WTC11 (cell line): ENCODE measurements around the gene NUP62.

Source experiments
- ARID4B ChIP-seq: sonication (generic); formaldehyde crosslinking; IDR thresholded peaks from 2 replicates; pipeline ENCODE4 v1.8.0; 2023; ENCODE audit warnings: missing genetic modification reagents, mild to moderate bottlenecking, borderline replicate concordance
- ATF1 ChIP-seq: sonication (generic); formaldehyde crosslinking; IDR thresholded peaks from 2 replicates; pipeline ENCODE4 v1.8.1; 2023; ENCODE audit warnings: mild to moderate bottlenecking, moderate library complexity, missing genetic modification reagents
- ATF3 ChIP-seq: sonication (generic); formaldehyde crosslinking; conservative IDR thresholded peaks from 2 replicates; pipeline ENCODE4 v1.8.1; 2022; ENCODE audit warnings: mild to moderate bottlenecking, missing genetic modification reagents
- CBFB ChIP-seq: sonication (generic); formaldehyde crosslinking; IDR thresholded peaks from 2 replicates; pipeline ENCODE4 v1.8.1; 2022; ENCODE audit warnings: mild to moderate bottlenecking, low read depth, missing genetic modification reagents
- CTCF ChIP-seq: fragments of 200-600 bp; IDR thresholded peaks from 2 replicates; pipeline ENCODE4 v1.8.0; 2022; ENCODE audit warnings: antibody characterized with exemption
- GTF2I ChIP-seq: fragments of 250-450 bp; sonication (Bioruptor Pico); conservative IDR thresholded peaks from 2 replicates; pipeline ENCODE4 v1.4.0; 2021; ENCODE audit warnings: mild to moderate bottlenecking
- IRF2 ChIP-seq: sonication (generic); formaldehyde crosslinking; IDR thresholded peaks from 2 replicates; pipeline ENCODE4 v1.8.0; 2022; ENCODE audit warnings: low read depth, missing genetic modification reagents, borderline replicate concordance
- MLX ChIP-seq: sonication (generic); formaldehyde crosslinking; IDR thresholded peaks from 2 replicates; pipeline ENCODE4 v1.8.1; 2023; ENCODE audit warnings: mild to moderate bottlenecking, missing genetic modification reagents, moderate library complexity
- TP53 ChIP-seq: sonication (generic); formaldehyde crosslinking; IDR thresholded peaks from 2 replicates; pipeline ENCODE4 v1.8.1; 2023; ENCODE audit warnings: mild to moderate bottlenecking, missing genetic modification reagents
- TF ChIP-seq, protein P1 (sequence below): sonication (generic); formaldehyde crosslinking; IDR thresholded peaks from 2 replicates; pipeline ENCODE4 v1.8.1; 2022; ENCODE audit warnings: low read depth, missing genetic modification reagents, borderline replicate concordance
- TF ChIP-seq, protein P2 (sequence below): sonication (generic); formaldehyde crosslinking; IDR thresholded peaks from 2 replicates; pipeline ENCODE4 v1.8.1; 2022; ENCODE audit warnings: missing genetic modification reagents, borderline replicate concordance

DNA sequence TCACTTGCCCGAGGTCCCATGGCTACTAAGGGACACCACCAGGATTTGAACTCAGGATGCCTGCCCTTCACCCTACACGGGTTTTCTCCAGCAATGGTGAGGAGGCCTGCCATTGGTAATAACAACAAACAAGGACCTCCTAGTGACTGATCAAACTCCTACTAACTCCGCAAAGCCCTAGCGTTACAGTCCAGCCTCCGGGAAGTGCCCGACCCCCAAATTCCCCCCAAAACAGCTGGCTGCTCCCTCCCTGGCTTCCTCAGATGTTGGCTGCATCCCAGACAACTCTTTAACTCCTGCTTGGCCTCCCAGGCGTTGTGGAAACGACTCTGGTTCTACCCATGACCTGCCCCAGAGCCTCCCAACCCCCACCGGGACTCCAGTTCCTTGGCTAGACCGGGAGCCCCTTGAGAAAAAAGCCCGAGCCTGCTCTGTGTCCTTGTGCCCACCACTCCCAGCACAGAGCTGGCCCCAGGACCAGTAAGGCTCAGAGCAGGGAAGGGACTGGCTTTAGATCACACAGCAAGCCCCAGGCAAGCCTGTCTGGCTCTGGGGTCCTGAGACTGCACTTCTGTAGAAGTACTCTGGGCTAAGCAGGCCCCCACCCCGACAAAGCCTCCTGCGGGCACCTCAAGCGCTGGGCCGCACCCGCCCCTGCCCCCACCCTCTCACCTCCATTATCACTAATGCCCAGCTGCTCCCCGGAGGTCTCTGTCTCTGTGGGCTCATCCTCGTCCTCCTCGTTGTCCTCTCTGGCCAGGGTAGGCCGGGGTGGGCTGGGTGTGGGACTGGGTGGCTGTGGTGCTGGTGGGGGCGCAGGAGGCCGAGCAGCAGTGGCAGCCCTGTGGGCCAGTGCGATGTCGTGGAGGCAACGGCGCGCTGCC lies 56.8 kb downstream of the NUP62 start:
- TF ChIP-seq CTCF (no peak), IRF2 (no peak), MLX (no peak), GTF2I (CRISPR knock-in tag) (no peak), ARID4B (CRISPR knock-in tag) (no peak), ATF3 (CRISPR knock-in tag) (no peak), CBFB (no peak), TP53 (CRISPR knock-in tag) (no peak), ATF1 (CRISPR knock-in tag) (no peak)
- TF ChIP-seq, protein P1, sequence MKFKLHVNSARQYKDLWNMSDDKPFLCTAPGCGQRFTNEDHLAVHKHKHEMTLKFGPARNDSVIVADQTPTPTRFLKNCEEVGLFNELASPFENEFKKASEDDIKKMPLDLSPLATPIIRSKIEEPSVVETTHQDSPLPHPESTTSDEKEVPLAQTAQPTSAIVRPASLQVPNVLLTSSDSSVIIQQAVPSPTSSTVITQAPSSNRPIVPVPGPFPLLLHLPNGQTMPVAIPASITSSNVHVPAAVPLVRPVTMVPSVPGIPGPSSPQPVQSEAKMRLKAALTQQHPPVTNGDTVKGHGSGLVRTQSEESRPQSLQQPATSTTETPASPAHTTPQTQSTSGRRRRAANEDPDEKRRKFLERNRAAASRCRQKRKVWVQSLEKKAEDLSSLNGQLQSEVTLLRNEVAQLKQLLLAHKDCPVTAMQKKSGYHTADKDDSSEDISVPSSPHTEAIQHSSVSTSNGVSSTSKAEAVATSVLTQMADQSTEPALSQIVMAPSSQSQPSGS (CRISPR knock-in tag): no peak
- TF ChIP-seq, protein P2, sequence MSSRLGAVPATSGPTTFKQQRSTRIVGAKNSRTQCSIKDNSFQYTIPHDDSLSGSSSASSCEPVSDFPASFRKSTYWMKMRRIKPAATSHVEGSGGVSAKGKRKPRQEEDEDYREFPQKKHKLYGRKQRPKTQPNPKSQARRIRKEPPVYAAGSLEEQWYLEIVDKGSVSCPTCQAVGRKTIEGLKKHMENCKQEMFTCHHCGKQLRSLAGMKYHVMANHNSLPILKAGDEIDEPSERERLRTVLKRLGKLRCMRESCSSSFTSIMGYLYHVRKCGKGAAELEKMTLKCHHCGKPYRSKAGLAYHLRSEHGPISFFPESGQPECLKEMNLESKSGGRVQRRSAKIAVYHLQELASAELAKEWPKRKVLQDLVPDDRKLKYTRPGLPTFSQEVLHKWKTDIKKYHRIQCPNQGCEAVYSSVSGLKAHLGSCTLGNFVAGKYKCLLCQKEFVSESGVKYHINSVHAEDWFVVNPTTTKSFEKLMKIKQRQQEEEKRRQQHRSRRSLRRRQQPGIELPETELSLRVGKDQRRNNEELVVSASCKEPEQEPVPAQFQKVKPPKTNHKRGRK (CRISPR knock-in tag): no peak
